Activated T-cell treated with anti-CD3 and anti-CD28 coated beads, Interleukin-2, amount 50 U/mL, for 24 hours (primary cell): Measurements from ENCODE around the gene PIGB.
"Not testable (repeated sequence)": the region's sequence is repeated elsewhere in the genome, so short reads cannot be mapped to it uniquely, and the experiment has no call there.

Source experiments
- DNase-seq: peaks from one replicate; pipeline ENCODE4 v3.0.0-alpha.2; 2020
- H3K27ac Mint-ChIP-seq: 2 replicates; pipeline ENCODE4 v1.8.0; 2020; ENCODE audit warnings: mild to moderate bottlenecking, mixed read lengths
- H3K27me3 Mint-ChIP-seq: 2 replicates; pipeline ENCODE4 v1.8.0; 2020; ENCODE audit warnings: mixed read lengths
- H3K36me3 Mint-ChIP-seq: 2 replicates; pipeline ENCODE4 v1.8.0; 2020; ENCODE audit warnings: low read depth, mixed read lengths
- H3K4me1 Mint-ChIP-seq: 2 replicates; pipeline ENCODE4 v1.8.0; 2020; ENCODE audit warnings: low read depth, mixed read lengths
- H3K4me3 Mint-ChIP-seq: 2 replicates; pipeline ENCODE4 v1.8.0; 2020; ENCODE audit warnings: mild to moderate bottlenecking, moderate library complexity, mixed read lengths
- H3K9me3 Mint-ChIP-seq: 2 replicates; pipeline ENCODE4 v1.8.0; 2020; ENCODE audit warnings: mixed read lengths

PIGB gene

DNA sequence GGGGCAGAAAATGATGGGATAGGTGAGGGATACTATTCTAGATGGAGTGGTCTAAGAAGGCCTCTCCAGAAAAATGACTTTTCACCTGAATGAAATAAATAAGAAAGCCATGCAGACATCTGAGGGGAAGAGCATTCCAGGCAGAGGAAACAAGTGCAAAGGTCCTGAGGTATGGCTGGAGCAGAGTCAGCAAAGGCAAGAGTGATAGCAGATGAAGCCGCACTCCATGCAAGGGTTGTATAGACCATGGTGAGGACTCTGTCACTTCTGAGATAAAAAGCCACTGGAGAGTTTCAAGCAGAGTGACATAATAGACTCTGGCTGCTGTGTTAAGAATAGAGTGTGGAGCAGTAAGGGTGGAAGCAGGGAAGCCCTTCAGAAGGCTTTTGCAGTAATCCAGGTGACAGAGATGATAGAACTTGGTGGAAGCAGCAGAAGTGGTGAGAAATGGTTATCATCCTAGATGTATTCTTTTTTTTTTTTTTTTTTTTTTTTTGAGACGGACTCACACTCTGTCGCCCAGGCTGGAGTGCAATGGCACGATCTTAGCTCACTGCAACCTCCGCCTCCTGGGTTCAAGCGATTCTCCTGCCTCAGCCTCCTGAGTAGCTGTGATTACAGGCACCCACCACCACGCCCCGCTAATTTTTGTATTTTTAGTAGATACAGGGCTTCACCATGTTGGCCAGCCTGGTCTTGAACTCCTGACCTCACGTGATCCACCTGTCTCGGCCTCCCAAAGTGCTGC lies 32.4 kb upstream of the PIGB start:
- DNase-seq, H3K9me3 Mint-ChIP-seq, H3K27me3 Mint-ChIP-seq: not testable (repeated sequence)
- Mint-ChIP-seq H3K36me3 (peaks cover 74% of the 10 kb centered on the region), H3K4me1 (peaks cover 75% of the 10 kb centered on the region), H3K27ac (peak overlapping the region; percentile 99), H3K4me3 (peak overlapping the region; percentile 96)

DNA sequence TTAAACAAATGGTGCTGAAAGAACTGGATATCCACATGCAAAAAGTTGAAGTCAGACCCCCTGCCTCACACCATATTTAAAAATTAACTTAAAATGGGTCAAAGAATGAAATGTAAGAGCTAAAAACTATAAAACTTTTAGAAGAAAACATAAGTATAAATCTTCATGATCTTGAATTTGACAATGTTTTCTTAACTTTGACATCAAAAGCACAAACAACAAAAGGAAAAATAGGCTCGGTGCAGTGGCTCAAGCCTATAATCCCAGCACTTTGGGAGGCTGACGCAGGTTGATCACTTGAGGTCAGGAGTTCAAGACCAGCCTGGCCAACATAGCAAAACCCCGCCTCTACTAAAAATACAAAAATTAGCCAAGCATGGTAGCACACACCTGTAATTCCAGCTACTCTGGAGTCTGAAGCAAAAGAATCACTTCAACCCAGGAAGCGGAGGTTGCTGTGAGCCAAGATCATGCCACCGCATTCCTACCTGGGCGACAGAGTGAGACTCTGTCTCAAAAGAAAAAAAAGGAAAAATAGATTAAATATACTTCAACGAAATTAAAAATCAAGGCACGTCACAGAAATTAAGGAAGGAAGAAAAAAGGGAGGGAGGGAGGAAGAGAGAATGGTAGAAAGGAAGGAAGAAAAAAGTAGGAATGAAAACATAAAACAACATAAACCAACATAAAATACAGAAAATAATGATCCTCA lies 30.9 kb upstream of the PIGB start:
- DNase-seq = no peak
- H3K4me3 Mint-ChIP-seq = peak overlapping the region; percentile 96
- H3K4me1 Mint-ChIP-seq = peaks cover 60% of the 10 kb centered on the region
- H3K27ac Mint-ChIP-seq = peak overlapping the region; percentile 99
- H3K36me3 Mint-ChIP-seq = peaks cover 59% of the 10 kb centered on the region
- no peaks in the 10 kb centered on the region for H3K9me3 Mint-ChIP-seq
- H3K27me3 Mint-ChIP-seq = no peaks in the 10 kb centered on the region

DNA sequence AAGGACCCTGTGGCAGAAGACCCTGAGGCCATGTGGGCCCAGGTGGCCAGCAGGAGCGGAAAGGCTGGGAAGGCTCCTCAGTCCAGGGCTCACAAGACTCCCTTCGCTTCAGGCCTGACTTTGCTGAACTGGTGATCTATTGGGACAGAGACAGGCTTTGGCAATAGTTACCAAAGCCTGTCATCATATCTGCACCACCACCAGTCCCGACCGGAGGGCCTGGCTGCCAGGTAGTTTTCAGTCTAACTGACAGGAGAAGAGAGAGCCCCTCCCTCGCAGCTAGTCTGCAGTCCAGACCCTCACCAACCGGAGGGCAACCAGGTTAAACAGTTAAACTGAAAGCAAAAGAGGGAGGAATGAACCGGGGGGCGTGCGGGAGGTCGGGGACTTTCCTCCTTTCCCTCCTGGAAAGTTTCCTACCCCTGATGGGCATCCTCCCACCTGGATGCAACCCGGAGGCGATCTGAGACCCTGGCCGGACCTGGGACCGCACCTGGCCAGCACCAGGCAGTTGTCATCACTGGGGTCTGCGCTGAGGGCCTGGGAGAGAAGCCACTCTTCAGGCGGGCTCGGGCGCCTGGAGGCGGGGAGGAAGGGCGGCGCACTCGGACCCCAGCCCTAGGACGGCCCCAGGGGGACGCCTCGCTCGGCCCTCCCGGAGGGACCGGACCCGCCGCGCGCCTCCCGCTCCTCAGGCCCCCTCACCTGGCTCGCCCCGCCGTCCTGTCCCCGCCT lies 29.8 kb upstream of the PIGB start:
- H3K36me3 Mint-ChIP-seq = peaks cover 51% of the 10 kb centered on the region
- peak; percentile 72 for DNase-seq
- peaks cover 50% of the 10 kb centered on the region for H3K4me1 Mint-ChIP-seq

DNA sequence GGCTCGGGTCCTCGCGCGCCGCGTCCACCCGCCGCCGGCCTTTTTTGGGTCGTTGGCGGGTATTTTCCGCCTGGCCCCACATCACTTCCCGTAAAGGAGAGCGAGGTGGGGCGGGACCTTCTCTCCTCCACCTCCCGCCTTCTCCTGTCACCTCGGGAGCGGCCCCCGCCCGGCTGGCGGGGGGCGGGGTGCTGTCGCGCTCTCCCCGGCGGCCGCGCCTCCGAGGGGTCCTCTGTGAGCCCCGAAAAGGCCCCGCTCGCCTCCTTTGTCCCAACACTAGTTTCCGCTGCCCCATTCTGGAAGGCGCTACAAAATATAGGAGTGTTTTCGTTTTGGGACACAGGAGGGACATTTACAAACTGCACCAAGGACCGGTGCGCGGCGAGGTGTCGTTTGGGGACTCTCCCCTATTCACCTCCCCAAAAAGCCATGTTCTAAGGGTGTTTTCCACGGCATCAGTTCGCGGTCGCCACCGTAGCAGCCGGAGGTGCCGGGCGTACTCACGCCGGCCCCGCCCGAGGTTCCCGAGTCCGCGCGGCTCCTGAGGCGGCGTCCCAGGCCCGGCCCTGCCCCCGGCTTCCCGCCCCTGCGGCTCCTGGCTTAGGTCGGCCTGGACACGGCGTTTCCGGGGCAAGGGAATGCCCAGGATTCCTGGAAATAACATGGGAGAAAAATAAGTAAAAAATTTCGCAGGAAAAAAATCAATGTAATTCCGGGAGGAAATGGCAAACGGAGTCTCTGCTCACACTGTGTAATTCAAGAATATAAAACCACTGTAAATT lies 29.1 kb upstream of the PIGB start, which contains the start of gene RAB27A:
Gene RAB27A (minus strand): TSS at position 68 of the 782 bp plus-strand sequence. CDS start 54,879 bp downstream, outside the sequence.
- Mint-ChIP-seq H3K9me3 (no peaks in the 10 kb centered on the region), H3K4me1 (peaks cover 43% of the 10 kb centered on the region), H3K36me3 (peaks cover 44% of the 10 kb centered on the region), H3K27me3 (no peaks in the 10 kb centered on the region), H3K4me3 (peak within 1 kb of the TSS; percentile 96), H3K27ac (peak within 1 kb of the TSS; percentile 99)
- DNase-seq = peak; percentile 88

More for the DNA sequence above, 29.8 kb upstream of the PIGB start:
- H3K9me3 Mint-ChIP-seq = no peaks in the 10 kb centered on the region
- H3K27me3 Mint-ChIP-seq = no peaks in the 10 kb centered on the region
- H3K4me3 Mint-ChIP-seq = peak overlapping the region; percentile 96
- H3K27ac Mint-ChIP-seq = peak overlapping the region; percentile 99

DNA sequence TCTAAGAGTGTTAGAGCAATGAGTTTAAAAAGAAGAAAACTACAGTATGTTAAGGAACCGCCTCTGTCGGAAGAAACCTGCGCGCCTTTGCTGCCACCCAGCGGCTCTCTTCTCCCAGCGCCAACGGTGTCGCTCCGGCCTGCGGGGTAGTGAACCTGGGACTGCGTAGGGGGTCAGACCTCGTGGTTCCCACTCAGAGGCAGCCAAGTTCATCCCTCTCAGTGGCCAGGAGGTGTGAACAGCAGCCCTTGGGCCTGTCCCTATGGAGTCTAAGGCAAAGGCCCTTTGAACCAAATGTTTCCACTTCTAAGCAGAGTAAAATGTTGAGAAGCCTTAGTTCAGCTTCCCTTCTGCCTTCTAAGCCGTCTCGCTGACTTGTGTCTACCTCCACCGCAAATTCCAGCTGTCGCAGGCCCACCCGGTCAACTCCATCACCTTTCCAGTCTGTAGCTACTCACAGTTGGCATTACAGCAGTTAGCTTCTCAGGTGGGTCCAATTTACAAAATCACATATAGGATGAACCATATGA lies 28.4 kb upstream of the PIGB start:
- Mint-ChIP-seq H3K27ac (peak overlapping the region; percentile 99), H3K27me3 (no peaks in the 10 kb centered on the region), H3K9me3 (no peaks in the 10 kb centered on the region), H3K4me1 (peaks cover 36% of the 10 kb centered on the region), H3K4me3 (peak overlapping the region; percentile 96), H3K36me3 (peaks cover 37% of the 10 kb centered on the region)
- DNase-seq = peak; percentile 91

DNA sequence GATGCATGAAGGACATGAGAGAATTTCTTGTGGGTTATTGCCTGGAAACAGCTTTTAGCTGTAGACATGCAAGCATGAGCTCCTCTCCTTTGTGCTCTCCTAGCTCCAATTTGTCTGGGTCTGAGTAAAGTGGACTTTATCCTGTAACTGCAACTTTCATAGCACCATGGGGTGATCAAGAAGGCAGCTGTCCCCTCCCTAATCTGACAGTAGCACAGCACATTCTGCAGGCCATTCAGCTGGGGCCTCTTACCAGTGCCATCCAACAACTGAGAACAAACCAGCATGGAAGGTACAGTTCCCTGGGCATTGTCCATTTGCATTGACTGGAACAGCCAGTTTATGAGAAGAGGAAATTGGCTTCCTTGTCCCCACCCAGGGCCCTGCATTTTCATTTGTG lies 21.7 kb upstream of the PIGB start:
- no peaks in the 10 kb centered on the region for H3K27me3 Mint-ChIP-seq
- no peaks in the 10 kb centered on the region for H3K36me3 Mint-ChIP-seq
- no peak for DNase-seq
- no peak overlapping the region for H3K4me3 Mint-ChIP-seq
- no peak overlapping the region for H3K27ac Mint-ChIP-seq
- H3K4me1 Mint-ChIP-seq = no peaks in the 10 kb centered on the region
- H3K9me3 Mint-ChIP-seq = no peaks in the 10 kb centered on the region

DNA sequence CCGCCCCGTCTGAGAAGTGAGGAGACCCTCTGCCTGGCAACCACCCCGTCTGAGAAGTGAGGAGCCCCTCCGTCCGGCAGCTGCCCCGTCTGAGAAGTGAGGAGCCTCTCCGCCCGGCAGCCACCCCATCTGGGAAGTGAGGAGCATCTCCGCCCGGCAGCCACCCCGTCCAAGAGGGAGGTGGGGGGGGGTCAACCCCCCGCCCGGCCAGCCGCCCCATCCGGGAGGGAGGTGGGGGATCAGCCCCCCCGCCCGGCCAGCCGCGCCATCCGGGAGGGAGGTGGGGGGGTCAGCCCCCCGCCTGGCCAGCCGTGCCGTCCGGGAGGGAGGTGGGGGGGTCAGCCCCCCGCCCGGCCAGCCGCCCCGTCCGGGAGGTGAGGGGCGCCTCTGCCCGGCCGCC lies 16.2 kb upstream of the PIGB start:
- not testable (repeated sequence) for H3K27ac Mint-ChIP-seq, H3K4me3 Mint-ChIP-seq, DNase-seq, H3K27me3 Mint-ChIP-seq, H3K4me1 Mint-ChIP-seq, H3K9me3 Mint-ChIP-seq
- H3K36me3 Mint-ChIP-seq = peaks cover 27% of the 10 kb centered on the region

DNA sequence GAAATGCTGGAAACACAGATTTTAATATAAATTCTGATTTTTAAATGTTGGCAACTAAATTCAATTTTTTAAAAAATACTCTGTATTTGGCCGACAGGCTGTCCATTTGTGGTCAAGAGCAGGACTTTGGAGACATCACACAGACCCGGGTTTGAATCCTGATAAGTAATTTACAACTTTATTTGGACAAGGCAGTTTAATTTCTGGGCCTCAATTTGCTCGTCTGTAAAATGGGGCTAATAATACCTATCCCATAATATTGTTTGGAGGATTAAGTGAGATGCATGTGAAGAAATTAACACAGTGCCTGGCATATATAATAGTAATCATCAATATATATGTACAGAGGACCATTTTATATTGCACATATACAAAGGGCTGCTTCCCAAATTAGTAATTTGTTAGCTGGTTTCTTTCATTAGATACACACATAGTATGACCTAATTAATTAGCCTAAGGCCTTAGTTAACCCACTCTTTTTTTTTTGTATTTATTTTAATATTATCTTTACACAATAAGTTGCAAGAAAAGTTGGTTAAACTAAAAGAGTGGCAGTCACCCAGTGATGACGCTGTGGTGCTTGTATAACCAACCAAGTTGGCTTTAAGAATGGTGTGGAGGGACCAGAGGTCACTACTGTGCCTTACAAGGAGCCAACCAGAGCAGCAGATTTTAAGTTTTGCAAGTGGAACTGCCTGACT lies 665 bp downstream of the PIGB start:
- H3K4me3 Mint-ChIP-seq = peak overlapping the region; percentile 97
- no peaks in the 10 kb centered on the region for H3K27me3 Mint-ChIP-seq
- H3K36me3 Mint-ChIP-seq = peaks cover 59% of the 10 kb centered on the region
- no peaks in the 10 kb centered on the region for H3K9me3 Mint-ChIP-seq
- peaks cover 58% of the 10 kb centered on the region for H3K4me1 Mint-ChIP-seq
- DNase-seq = no peak
- peak overlapping the region; percentile 99 for H3K27ac Mint-ChIP-seq

DNA sequence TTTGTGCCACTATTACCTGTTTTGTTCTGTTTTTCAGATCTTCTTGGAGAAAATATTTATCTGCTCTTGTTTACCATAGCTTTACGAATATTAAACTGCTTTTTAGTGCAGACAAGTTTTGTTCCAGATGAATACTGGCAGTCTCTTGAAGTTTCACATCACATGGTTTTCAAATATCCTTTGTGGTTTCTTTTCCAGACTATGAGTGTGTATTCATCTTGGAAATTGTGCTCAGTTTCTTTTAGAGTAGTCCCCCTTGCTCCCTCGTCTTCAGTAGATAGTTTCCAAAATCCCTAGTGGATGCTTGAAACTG lies 1.2 kb downstream of the PIGB start:
- Mint-ChIP-seq H3K4me1 (peaks cover 53% of the 10 kb centered on the region), H3K36me3 (peaks cover 58% of the 10 kb centered on the region), H3K27ac (peak overlapping the region; percentile 72), H3K4me3 (peak overlapping the region; percentile 97), H3K27me3 (no peaks in the 10 kb centered on the region), H3K9me3 (no peaks in the 10 kb centered on the region)
- DNase-seq = no peak

DNA sequence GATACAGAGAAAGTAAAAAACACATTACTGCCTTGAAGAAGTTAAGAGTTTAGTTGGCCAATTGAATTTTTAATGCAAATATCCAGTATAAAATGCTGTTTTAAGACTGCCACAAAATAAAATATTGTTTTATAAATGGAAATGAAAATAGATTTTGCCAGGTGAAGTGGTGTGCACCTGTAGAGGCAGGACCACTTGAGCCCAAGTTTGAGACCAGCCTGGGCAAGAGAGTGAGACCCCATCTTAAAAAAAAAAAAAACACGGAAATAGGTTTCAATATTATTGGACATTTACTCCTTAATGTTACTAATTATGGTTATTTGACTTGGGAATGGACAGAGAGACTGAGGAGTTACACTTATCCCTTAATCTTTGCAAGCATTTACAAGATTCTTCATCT lies 1.9 kb downstream of the PIGB start:
- Mint-ChIP-seq H3K4me3 (peak overlapping the region; percentile 18), H3K9me3 (no peaks in the 10 kb centered on the region), H3K27me3 (no peaks in the 10 kb centered on the region), H3K27ac (no peak overlapping the region), H3K36me3 (peaks cover 54% of the 10 kb centered on the region), H3K4me1 (peaks cover 45% of the 10 kb centered on the region)
- DNase-seq = no peak

DNA sequence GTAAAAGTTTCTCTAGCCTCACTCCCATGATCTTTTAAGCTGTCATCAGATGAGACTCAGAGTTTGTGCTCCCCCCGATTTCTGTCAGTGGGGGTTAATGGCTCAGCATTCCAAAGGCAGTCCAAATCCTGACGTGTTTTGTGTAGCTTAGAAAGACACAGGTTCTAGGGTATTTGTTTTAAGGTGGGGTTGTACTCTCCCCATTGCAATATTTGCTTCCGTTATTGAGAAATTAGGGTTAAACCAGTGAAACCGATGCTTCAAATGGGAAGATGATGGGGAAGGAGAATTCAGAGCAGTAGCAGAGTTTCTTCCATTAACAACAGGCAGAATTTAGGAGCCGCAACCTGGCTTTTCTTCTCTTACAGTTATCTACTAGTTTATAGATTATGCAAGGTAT lies 3.4 kb downstream of the PIGB start:
- DNase-seq = no peak
- Mint-ChIP-seq H3K4me1 (peaks cover 32% of the 10 kb centered on the region), H3K27me3 (no peaks in the 10 kb centered on the region), H3K4me3 (no peak overlapping the region), H3K27ac (no peak overlapping the region), H3K36me3 (peaks cover 47% of the 10 kb centered on the region), H3K9me3 (no peaks in the 10 kb centered on the region)

DNA sequence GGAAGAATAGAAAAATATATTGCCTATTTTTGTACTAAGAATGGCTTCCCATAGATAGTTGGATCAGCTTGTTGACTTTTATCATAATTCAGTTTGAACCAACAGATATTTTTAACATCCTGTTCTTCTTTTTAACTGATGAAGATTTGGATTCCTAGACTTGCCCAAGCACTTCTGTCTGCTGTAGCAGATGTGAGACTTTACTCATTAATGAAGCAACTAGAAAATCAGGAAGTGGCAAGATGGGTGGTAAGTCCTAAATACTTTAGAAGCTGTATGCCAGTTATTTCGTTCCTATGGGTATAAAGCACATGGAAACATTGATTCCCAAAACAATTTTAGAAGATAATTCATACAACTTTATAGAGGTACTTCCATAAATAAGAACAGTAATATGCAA lies 8.4 kb downstream of the PIGB start:
- no peak for DNase-seq
- H3K4me3 Mint-ChIP-seq = no peak overlapping the region
- H3K9me3 Mint-ChIP-seq = no peaks in the 10 kb centered on the region
- H3K27ac Mint-ChIP-seq = no peak overlapping the region
- no peaks in the 10 kb centered on the region for H3K27me3 Mint-ChIP-seq
- H3K4me1 Mint-ChIP-seq = peaks cover 6% of the 10 kb centered on the region
- peaks cover 57% of the 10 kb centered on the region for H3K36me3 Mint-ChIP-seq

DNA sequence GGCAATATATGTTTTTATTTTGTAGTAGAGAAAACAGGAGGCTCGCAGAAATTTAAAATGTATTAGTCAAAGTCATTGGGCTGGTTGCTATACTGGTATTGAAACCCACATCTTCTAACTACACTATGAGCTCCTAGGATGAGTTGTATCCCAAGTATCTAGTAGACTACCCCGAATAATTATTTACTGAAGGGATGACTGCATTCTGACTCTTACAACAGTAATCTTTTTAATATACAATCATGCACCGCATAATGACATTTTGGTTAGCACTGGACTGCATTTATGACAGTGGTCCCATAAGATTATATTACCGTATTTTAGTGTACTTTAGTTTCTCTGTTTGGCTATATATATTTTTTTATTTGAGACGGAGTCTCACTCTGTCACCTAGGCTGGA lies 15.3 kb downstream of the PIGB start:
- no peaks in the 10 kb centered on the region for H3K4me1 Mint-ChIP-seq
- no peak overlapping the region for H3K27ac Mint-ChIP-seq
- no peaks in the 10 kb centered on the region for H3K9me3 Mint-ChIP-seq
- peaks cover 75% of the 10 kb centered on the region for H3K36me3 Mint-ChIP-seq
- no peak for DNase-seq
- no peak overlapping the region for H3K4me3 Mint-ChIP-seq
- H3K27me3 Mint-ChIP-seq = no peaks in the 10 kb centered on the region
